GM12873 (cell line): ENCODE measurements around the gene GSG1L.

Experiments
- CTCF ChIP-seq: IDR thresholded peaks from 2 replicates; pipeline ENCODE4 v1.5.1; 2012; ENCODE audit warnings: low read depth, mild to moderate bottlenecking, moderate library complexity, low read length, control low read depth; ENCODE audit not compliant: insufficient read depth; ENCODE audit errors: missing control alignments

Gene GSG1L

GRCh38 chr16:27819356-27819755, 244.2 kb downstream of the GSG1L start:
- TF ChIP-seq CTCF = no peak

GRCh38 chr16:27818246-27818645, 245.3 kb downstream of the GSG1L start:
- no peak for TF ChIP-seq CTCF

GRCh38 chr16:27817038-27817437, 246.5 kb downstream of the GSG1L start:
- TF ChIP-seq CTCF = no peak

GRCh38 chr16:27816561-27816960, 247.0 kb downstream of the GSG1L start:
- TF ChIP-seq CTCF = no peak

GRCh38 chr16:27813591-27813990, 249.9 kb downstream of the GSG1L start:
- TF ChIP-seq CTCF = no peak

- no peak for TF ChIP-seq CTCF
These were observed 251.6 kb downstream of the GSG1L start for GRCh38 chr16:27811881-27812280.

- TF ChIP-seq CTCF = no peak
These were observed 256.5 kb downstream of the GSG1L start for GRCh38 chr16:27806986-27807385.
